Measurements from ENCODE around the gene S100A7A.

GRCh38 chr1:153466908-153467307, 50.6 kb downstream of the S100A7A start:
- TF ChIP-seq PRDM15 (CRISPR knock-in tag; IDR thresholded peaks at IDR 0.05) (no peak), EP300 (IDR thresholded peaks at IDR 0.05; ENCODE audit: borderline replicate concordance in 1 of 2, control insufficient read depth in 1 of 2, low read depth in 2 of 2, low read length in 2 of 2) (no peak), ZNF622 (IDR thresholded peaks at IDR 0.05) (no peak), CTCF (IDR thresholded peaks at IDR 0.05 in 2 of 3, conservative IDR thresholded peaks at IDR 0.05 in 1 of 3; ENCODE audit: control insufficient read depth in 2 of 3, extremely low read depth in 1 of 3, insufficient read depth in 1 of 3, low read depth in 3 of 3, low read length in 3 of 3) (no peak), ZBTB40 (IDR thresholded peaks at IDR 0.05; ENCODE audit: borderline replicate concordance) (no peak), GABPA (IDR thresholded peaks at IDR 0.05; ENCODE audit: low read depth) (no peak), SMARCA5 (IDR thresholded peaks at IDR 0.05) (no peak), CEBPZ (IDR thresholded peaks at IDR 0.05; ENCODE audit: low read depth, low read length) (no peak), ZBTB4 (CRISPR knock-in tag; IDR thresholded peaks at IDR 0.05) (no peak), POLR2A (IDR thresholded peaks at IDR 0.05; ENCODE audit: low read depth, low read length) (no peak)

Data from GM12878 (cell line).